Measurements from ENCODE around the gene C1orf35. TPM values are rescaled to one million over a fixed set of nuclear protein-coding genes. Genes with fewer than 3 reads are reported as not detected.

C1orf35 gene
- total RNA-seq, 2 experiments from 2014 or later, result 14.4 to 24.4 TPM

GRCh38 chr1:228147151-228147693, 44.1 kb upstream of the C1orf35 start:
- ChIA-PET CTCF (interaction anchor here (11.0 kb wide), 1 partner anchor 18 kb away, joined by 104 read pairs; the partner anchor contains the start of gene IBA57), POLR2A (no interaction called here)
- peaks cover 21% of the 10 kb centered on the region for H3K4me1 Mint-ChIP-seq
- peaks cover 7% of the 10 kb centered on the region for H3K36me3 Mint-ChIP-seq (ENCODE audit: low read depth)
- no peak for DNase-seq
- H3K27me3 Mint-ChIP-seq, result no peaks in the 10 kb centered on the region
- no peaks in the 10 kb centered on the region for H3K9me3 Mint-ChIP-seq
- H3K4me3 Mint-ChIP-seq, result no peak overlapping the region
- no peak overlapping the region for H3K27ac Mint-ChIP-seq

- CTCF ChIA-PET, result interaction anchor here (11.0 kb wide), 1 partner anchor 18 kb away, joined by 104 read pairs; the partner anchor contains the start of gene IBA57
- Mint-ChIP-seq H3K4me3 (no peak overlapping the region), H3K9me3 (no peaks in the 10 kb centered on the region), H3K36me3 (ENCODE audit: low read depth) (peaks cover 9% of the 10 kb centered on the region), H3K27me3 (no peaks in the 10 kb centered on the region), H3K4me1 (peaks cover 27% of the 10 kb centered on the region), H3K27ac (no peak overlapping the region)
- POLR2A ChIA-PET, result no interaction called here
- no peak for DNase-seq
Measured at GRCh38 chr1:228146417-228147150, 43.5 kb upstream of the C1orf35 start.

GRCh38 chr1:228145463-228146416, 42.6 kb upstream of the C1orf35 start:
- Mint-ChIP-seq H3K9me3 (no peaks in the 10 kb centered on the region), H3K27me3 (no peaks in the 10 kb centered on the region), H3K4me1 (peaks cover 29% of the 10 kb centered on the region), H3K4me3 (no peak overlapping the region), H3K36me3 (ENCODE audit: low read depth) (peaks cover 16% of the 10 kb centered on the region), H3K27ac (no peak overlapping the region)
- ChIA-PET POLR2A (no interaction called here), CTCF (interaction anchor here (11.0 kb wide), 1 partner anchor 19 kb away, joined by 104 read pairs; the partner anchor contains the start of gene IBA57)
- no peak for DNase-seq

GRCh38 chr1:228144993-228145343, 41.8 kb upstream of the C1orf35 start:
- no peak overlapping the region for H3K4me3 Mint-ChIP-seq
- no peak overlapping the region for H3K27ac Mint-ChIP-seq
- POLR2A ChIA-PET, result no interaction called here
- peaks cover 16% of the 10 kb centered on the region for H3K36me3 Mint-ChIP-seq (ENCODE audit: low read depth)
- H3K4me1 Mint-ChIP-seq, result peaks cover 29% of the 10 kb centered on the region
- DNase-seq, result no peak
- no peaks in the 10 kb centered on the region for H3K27me3 Mint-ChIP-seq
- CTCF ChIA-PET, result interaction anchor here (1.3 to 11.0 kb wide), 2 partner anchors 14 to 20 kb away, joined by 4 to 104 read pairs; partner anchors contain the start of gene IBA57
- no peaks in the 10 kb centered on the region for H3K9me3 Mint-ChIP-seq

GRCh38 chr1:228144193-228144992, 41.3 kb upstream of the C1orf35 start:
- H3K4me3 Mint-ChIP-seq, result no peak overlapping the region
- H3K36me3 Mint-ChIP-seq (ENCODE audit: low read depth), result peaks cover 16% of the 10 kb centered on the region
- POLR2A ChIA-PET, result no interaction called here

GRCh38 chr1:228143480-228144192, 40.5 kb upstream of the C1orf35 start:
- H3K4me1 Mint-ChIP-seq, result peaks cover 33% of the 10 kb centered on the region
- H3K36me3 Mint-ChIP-seq (ENCODE audit: low read depth), result peaks cover 16% of the 10 kb centered on the region
- ChIA-PET POLR2A (no interaction called here), CTCF (interaction anchor here (0.8 to 11.0 kb wide), 5 partner anchors 10 to 27 kb away, joined by 3 to 104 read pairs (median 4); partner anchors contain the start of gene IBA57)
- H3K9me3 Mint-ChIP-seq, result no peaks in the 10 kb centered on the region
- H3K27ac Mint-ChIP-seq, result peak overlapping the region; percentile 55
- H3K27me3 Mint-ChIP-seq, result no peaks in the 10 kb centered on the region
- H3K4me3 Mint-ChIP-seq, result peak overlapping the region; percentile 99
- DNase-seq, result no peak

More at GRCh38 chr1:228144193-228144992, 41.3 kb upstream of the C1orf35 start:
- Mint-ChIP-seq H3K9me3 (no peaks in the 10 kb centered on the region), H3K27ac (peak overlapping the region; percentile 55), H3K27me3 (no peaks in the 10 kb centered on the region), H3K4me1 (peaks cover 33% of the 10 kb centered on the region)
- DNase-seq, result no peak
- CTCF ChIA-PET, result interaction anchor here (1.3 to 11.0 kb wide), 3 partner anchors 14 to 26 kb away, joined by 3 to 104 read pairs (median 4); partner anchors contain the start of gene IBA57

- POLR2A ChIA-PET, result no interaction called here
- H3K4me1 Mint-ChIP-seq, result peaks cover 33% of the 10 kb centered on the region
- H3K9me3 Mint-ChIP-seq, result no peaks in the 10 kb centered on the region
- H3K27ac Mint-ChIP-seq, result peak overlapping the region; percentile 100
- DNase-seq, result no peak
- peak overlapping the region; percentile 99 for H3K4me3 Mint-ChIP-seq
- CTCF ChIA-PET, result interaction anchor here (0.8 to 11.0 kb wide), 5 partner anchors 11 to 143 kb away, joined by 3 to 104 read pairs (median 5); partner anchors contain the start of gene IBA57
- peaks cover 16% of the 10 kb centered on the region for H3K36me3 Mint-ChIP-seq (ENCODE audit: low read depth)
- H3K27me3 Mint-ChIP-seq, result no peaks in the 10 kb centered on the region
Measured at GRCh38 chr1:228142701-228143136, 39.6 kb upstream of the C1orf35 start.

GRCh38 chr1:228142155-228142691, 39.1 kb upstream of the C1orf35 start:
- H3K27ac Mint-ChIP-seq, result peak overlapping the region; percentile 100
- ChIA-PET POLR2A (no interaction called here), CTCF (interaction anchor here (1.1 to 11.0 kb wide), 5 partner anchors 10 to 143 kb away, joined by 3 to 104 read pairs (median 5); partner anchors contain the start of gene IBA57)
- peaks cover 4% of the 10 kb centered on the region for H3K27me3 Mint-ChIP-seq
- peak overlapping the region; percentile 99 for H3K4me3 Mint-ChIP-seq
- H3K9me3 Mint-ChIP-seq, result no peaks in the 10 kb centered on the region
- peaks cover 34% of the 10 kb centered on the region for H3K4me1 Mint-ChIP-seq
- peaks cover 16% of the 10 kb centered on the region for H3K36me3 Mint-ChIP-seq (ENCODE audit: low read depth)
- DNase-seq, result peak; percentile 22

GRCh38 chr1:228141226-228142044, 38.3 kb upstream of the C1orf35 start:
- H3K4me1 Mint-ChIP-seq, result peaks cover 41% of the 10 kb centered on the region
- no peaks in the 10 kb centered on the region for H3K9me3 Mint-ChIP-seq
- H3K36me3 Mint-ChIP-seq (ENCODE audit: low read depth), result peaks cover 16% of the 10 kb centered on the region
- CTCF ChIA-PET, result interaction anchor here (1.1 to 11.0 kb wide), 5 partner anchors 11 to 142 kb away, joined by 3 to 104 read pairs (median 5); partner anchors contain the start of gene IBA57
- peak overlapping the region; percentile 99 for H3K4me3 Mint-ChIP-seq
- peaks cover 11% of the 10 kb centered on the region for H3K27me3 Mint-ChIP-seq
- peak; percentile 51 for DNase-seq
- H3K27ac Mint-ChIP-seq, result peak overlapping the region; percentile 100
- POLR2A ChIA-PET, result no interaction called here

GRCh38 chr1:228140724-228141225, 37.6 kb upstream of the C1orf35 start:
- CTCF ChIA-PET, result interaction anchor here (0.6 to 11.0 kb wide), 4 partner anchors 24 to 317 kb away, joined by 3 to 104 read pairs (median 3); partner anchors contain the start of gene IBA57
- Mint-ChIP-seq H3K27me3 (peaks cover 18% of the 10 kb centered on the region), H3K4me3 (peak overlapping the region; percentile 99), H3K36me3 (ENCODE audit: low read depth) (peaks cover 16% of the 10 kb centered on the region), H3K4me1 (peaks cover 41% of the 10 kb centered on the region), H3K9me3 (no peaks in the 10 kb centered on the region), H3K27ac (peak overlapping the region; percentile 100)
- POLR2A ChIA-PET, result no interaction called here
- DNase-seq, result no peak

All from activated CD4-positive, alpha-beta T cell treated with anti-CD3 and anti-CD28 coated beads, Interleukin-2, amount 10 ng/mL, durations not matched to agents 7 days and 5 days (primary cell).